Fibroblast of skin of left biceps (primary cell): Measurements from ENCODE around the gene HOMER3.
A peak's percentile ranks its signal among the peaks of the same experiment; 100 is the strongest.
"Not testable (repeated sequence)": the region's sequence is repeated elsewhere in the genome, so short reads cannot be mapped to it uniquely, and the experiment has no call there.

Experiments used
- DNase-seq, 2 experiments: peaks; one replicate each; pipeline ENCODE4 v3.0.0-alpha.2; 2013; ENCODE audit warnings: low read depth in 2 of 2

HOMER3 gene

DNA sequence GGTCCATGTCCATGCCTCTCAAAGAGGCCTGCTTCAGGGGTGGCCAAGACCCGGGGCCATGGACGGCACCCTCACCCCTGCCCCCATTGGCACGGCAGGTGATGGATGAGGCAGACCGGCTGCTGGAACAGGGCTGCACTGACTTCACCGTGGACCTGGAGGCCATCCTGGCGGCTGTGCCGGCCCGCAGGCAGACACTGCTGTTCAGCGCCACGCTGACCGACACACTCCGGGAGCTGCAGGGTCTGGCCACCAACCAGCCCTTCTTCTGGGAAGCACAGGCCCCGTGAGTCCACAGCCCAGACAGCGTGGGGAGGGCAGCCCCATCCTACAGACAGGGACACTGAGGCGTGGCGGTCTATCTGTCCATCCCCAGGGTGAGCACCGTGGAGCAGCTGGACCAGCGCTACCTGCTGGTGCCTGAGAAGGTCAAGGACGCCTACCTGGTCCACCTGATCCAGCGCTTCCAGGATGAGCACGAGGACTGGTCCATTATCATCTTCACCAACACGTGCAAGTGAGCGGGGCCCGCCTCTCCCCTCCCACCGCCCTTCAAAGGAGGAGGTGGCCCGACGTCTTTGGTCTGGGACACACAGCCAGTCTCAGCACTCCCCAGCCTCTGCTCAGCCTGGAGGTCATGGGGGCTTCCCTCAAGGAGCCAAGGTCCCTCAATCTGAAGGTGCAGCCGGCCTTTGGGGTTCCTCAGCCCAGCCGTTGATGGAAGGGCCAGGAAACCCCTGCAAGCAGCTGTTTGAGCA is 18.6 kb downstream of the HOMER3 start:
- DNase-seq: no peak

- no peak for DNase-seq
These were observed 19.4 kb downstream of the HOMER3 start for GRCh38 chr19:18921593-18921992.

DNA sequence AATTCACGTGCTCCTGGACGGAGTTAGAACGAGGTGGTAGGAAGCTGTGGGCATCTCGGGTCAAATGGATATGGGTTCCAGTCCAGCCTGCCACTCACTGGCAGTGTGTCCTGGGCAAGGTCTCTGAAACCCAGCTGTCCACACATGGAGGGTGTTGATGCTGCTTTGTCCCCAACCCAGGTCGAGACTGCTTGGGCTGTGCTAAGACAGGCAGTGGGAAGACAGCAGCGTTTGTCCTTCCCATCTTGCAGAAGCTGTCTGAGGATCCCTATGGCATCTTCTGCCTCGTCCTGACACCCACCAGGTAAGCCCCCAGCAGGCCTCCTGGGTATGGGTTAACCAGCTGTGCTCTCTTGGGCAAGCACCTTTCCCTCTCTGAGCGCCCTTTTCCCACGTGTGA is 20.6 kb downstream of the HOMER3 start:
- DNase-seq: no peak

DNA sequence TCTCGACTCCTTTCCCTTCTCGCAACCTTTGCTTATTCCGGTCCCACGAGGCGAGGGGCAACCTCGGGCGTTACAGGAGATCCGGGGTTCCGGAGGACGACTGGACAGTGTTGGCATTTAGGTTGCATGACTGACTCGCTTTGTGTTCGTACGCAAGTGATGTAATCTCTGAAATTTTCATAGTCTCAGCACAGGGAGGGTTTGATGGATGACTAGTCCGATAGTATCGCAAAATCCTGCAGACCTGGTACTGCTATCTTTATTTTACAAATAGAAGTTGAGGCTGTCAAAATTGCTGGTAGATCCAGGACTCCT is 21.2 kb downstream of the HOMER3 start:
- DNase-seq: no peak

DNA sequence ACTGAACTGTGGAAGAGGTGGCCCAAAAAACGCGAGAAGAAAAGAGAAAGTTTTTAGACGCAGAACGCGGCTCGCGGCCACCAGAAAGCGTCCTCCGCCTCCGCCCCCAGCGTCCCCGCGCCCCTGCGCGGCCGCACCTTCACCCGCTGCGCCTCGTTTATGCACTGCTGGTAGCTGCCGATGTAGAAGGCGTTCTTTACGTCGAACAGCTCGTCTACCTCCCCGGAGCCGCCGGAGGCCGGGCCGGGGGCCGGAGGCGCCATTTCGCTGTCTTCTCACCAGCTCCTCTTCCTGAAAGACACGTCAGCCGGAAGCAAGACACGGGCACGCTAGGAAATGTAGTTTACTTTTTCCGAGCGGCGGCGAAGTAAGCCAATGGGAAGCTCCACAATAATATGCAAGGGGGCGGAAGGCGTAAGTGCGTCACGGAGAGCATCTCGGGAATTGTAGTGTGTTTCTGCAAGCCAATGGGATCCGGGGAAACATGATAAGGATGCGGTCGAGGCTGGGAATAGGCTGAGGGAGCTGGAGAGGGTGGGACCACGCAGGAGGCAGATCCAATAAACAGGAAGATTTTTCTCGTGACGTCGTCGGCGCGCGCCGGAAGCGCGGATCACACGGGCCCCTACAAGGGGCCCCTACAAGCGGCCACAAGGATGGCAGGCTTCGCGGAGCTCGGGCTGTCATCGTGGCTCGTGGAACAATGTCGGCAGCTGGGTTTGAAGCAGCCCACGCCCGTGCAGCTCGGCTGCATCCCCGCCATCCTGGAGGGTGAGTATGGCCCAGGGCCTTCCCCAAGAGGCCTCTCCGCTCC is 21.7 kb downstream of the HOMER3 start, which contains the start of the genes COPE and DDX49:
COPE (minus strand) TSS at position 302 of the 814 bp plus-strand sequence; CDS start at position 263, 39 bp downstream.
DDX49 (plus strand) TSS at position 630 of the 814 bp plus-strand sequence; CDS start at position 657, 27 bp downstream.
- DNase-seq: peak; percentile 99

DNA sequence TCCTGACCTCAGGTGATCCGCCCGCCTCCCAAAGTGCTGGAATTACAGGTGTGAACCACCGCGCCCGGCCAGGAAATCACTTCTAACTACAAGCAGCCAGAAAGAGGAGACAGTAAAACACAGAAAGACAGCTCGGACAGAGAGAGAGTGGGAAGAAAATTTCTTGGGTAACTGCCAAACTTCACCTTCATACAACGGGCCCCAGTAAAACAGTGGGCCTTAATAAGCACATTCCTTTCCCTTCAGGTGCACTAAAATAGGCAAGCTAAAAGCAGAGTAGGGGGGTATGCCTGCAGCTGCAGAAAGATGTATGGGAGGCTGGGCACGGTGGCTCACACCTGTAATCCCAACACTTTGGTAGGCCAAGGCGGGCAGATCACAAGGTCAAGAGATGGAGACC is 23.4 kb downstream of the HOMER3 start:
- not testable (repeated sequence) for DNase-seq

GRCh38 chr19:18915639-18916038 is 25.4 kb downstream of the HOMER3 start:
- DNase-seq: no peak

- DNase-seq: no peak
These were observed 27.6 kb downstream of the HOMER3 start for GRCh38 chr19:18913466-18913865.

DNA sequence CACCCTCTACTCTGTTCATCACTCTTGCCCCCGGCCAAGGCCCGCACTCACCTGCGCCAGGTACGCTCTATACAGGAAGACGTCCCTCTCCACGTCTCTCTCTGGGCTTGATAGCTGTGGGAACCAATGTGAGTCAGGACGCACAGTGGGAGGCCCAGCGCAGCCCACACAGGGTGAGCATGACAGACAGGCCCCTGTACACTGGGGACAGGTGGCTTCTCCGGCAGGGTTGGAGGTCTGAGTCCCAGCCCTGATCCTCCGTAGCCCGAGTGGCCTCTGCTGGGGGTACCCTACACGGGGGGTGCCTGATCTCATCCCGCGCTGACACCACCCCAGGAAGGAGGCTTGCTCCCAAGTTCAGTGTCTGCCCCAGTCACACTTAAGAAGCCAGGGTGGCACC is 28.1 kb downstream of the HOMER3 start:
- no peak for DNase-seq

GRCh38 chr19:18910801-18911436 is 30.1 kb downstream of the HOMER3 start:
- no peak for DNase-seq

DNA sequence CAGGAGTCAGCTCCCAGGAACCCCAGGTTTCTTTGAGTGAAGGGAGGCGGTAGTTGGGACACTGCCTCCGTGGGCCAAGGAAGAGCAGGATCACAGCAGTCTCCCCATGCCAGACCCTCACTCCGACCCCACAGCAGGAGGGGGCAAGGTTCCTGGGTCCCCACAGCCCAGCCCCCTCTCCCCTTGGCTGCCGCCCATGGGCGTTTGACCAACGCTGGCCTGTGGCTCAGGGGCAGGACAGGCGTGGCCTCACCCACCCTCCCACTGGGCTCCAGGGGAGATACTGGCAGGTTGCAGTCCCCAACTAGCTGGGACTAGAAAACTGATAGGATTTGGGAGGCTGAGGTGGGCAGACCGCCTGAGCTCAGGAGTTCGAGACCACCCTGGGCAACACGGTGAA is 31.0 kb downstream of the HOMER3 start:
- DNase-seq: no peak

DNA sequence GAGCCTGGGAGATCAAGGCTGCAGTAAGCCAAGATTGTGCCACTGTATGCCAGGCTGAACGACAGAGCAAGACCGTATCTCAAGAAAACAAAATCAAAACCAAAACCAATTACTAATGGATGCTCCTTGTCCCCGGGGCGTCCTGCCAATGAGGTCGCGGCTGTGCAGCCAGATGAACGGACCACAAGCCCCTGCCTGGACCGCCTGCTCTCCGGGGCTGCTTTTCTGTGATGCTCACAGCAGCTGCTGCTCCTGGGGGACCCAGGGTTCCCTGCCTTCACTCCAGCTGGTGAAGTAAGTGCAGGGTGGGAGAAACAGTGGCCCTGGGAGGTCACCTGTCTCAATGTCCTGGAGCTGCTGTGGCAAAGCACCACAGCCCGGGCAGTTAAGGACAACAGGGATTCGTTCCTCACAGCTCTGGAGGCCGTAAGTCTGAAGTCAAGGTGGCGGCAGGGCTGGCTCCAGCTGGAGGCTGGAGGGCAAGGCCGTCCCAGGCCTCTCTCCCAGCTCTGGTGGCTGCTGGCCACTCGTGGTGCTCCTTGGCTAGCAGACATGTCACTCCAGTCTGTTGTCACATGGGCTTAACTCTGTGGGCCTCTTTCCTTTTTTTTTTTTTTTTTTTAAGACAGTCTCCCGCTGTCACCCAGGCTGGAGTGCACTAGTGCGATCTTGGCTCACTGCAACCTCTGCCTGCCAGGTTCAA is 31.9 kb downstream of the HOMER3 start:
- no peak for DNase-seq

DNA sequence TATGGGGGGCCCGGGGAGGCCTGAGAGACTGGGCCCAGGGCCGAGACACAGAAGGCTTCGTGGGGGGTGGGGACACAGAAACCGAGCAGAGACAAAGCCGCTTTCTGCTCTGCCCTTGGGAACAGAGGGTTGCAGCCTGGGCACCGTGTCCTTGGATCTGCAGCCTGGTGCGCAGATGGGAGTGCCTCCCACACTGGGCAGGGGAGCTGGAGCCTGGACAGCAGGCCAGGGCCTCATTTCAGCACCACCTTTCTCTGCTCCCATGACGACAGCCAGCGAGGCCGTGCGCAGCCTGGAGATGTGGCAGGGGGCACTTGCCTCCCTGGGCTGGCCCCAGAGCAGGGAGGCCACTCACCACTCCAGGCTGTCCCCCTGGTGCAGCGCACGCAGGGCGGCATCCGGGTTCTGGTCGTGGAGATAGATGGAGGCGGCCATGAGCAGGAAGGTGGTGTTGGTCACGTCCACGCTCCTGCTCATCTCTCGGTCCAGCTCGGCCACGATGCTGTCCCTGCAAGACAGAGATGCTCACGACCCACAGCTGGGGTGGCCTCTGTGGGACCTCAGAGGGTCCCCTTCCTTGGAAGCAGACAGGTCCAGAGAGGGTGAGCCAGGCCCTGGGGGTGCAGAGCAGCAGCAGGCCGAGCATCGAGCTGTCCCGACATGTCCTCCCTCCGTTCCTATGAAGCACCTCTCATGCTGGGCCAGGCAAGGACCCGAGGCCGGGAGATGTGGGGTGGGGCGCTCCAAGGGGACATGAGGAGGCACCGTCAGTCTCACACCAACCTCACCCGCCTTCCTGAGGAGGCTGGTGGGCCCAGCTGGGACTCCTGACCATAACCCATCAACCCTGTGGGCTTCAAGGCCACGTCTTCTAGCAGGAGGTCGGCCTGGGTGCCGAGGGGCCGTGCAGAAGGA is 34.2 kb downstream of the HOMER3 start:
- no peak for DNase-seq

DNA sequence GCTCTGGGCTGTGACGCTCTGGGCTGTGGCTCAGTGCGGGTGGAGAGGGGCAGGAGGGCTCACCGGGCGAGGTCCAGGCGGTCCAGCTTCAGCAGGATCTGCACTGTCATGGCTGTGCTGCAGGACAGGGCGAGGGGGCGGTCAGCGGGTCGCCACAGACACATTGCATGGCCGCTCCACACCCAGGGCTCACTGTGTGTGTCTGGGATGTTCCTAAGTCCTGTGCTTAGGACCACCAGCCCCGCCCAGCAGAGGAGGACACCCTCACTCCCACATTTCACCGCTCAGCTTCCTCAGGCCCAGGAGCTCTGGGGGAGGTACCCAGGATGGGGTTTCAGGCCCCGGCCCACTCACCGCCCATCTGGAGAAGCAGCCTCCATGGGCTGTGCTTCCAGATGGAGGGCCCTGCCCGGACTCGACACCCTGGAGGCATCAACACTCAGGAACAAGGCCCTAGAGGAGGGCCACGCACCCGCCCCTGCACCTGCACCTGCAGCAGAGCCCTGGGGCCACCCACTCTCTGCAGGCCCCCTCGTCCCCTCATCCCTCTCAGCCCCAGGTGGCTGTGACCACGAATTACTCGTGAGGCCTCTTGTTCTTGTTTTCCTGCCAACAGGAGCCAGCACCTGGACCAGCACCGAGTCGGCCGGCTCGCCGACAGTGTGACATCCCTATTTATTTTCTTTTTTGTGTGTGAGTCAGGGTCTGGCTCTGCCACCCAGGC is 35.3 kb downstream of the HOMER3 start:
- DNase-seq: no peak

DNA sequence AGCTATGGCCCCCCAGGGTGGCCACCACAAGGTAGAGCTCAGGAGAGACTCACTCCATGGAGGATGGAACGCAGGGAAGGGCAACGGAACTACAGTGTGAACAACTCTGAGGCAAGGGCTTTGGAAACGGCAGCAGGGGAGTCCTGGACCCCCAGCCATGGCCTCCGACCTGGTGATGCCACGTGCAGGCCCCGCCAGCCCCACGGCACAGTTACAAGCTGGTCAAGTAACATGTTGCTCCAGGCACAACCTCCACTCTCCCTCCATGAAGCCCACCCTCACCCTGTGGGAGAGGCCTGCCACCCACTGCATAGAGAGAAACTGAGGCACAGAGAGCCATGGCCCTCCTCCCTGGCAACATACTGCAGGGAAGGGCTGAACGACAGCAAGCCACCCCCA is 36.0 kb downstream of the HOMER3 start:
- DNase-seq: no peak

GRCh38 chr19:18904334-18905057 is 36.5 kb downstream of the HOMER3 start:
- DNase-seq: no peak

DNA sequence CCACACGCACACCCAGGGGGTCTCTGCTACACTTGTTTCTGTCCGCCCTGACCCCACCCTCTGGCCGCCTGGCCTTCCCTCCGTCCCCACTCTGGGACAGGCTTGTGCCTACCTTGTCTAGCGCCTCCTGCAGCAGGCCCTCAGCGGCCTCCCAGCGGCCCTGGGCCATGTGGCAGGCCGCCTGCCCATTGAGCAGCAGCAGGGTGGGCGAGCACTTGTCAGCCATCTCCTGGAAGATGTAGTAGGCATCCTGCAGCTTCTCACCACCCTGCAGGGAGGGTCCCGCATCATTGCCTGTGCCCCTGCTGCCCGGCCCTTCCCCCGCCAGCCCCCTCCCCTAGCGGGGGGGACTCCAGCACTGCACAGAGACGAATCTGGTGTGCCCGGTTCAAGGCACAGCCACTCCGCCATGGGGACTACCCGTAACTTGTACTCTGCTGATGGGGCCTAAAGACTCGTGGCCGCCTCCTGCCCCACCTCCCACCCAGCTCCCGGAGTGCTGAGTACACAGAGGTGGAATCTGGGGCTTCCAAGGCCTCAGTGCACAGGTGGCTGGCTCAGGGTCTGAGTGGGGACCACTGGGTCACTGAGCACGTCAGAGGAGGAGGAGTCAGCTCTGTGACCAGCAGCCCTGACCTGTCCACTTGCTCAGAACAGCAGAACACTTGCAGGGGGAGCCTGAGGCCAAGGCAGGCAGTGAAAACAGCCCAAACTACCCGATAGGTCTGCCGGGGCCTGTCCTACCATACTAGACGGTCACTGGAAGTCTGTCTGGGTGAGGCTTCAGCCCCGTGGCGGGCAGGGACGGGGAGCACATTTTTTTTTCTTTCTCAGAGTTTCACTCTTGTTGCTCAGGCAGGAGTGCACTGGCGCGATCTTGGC is 37.6 kb downstream of the HOMER3 start:
- no peak for DNase-seq

DNA sequence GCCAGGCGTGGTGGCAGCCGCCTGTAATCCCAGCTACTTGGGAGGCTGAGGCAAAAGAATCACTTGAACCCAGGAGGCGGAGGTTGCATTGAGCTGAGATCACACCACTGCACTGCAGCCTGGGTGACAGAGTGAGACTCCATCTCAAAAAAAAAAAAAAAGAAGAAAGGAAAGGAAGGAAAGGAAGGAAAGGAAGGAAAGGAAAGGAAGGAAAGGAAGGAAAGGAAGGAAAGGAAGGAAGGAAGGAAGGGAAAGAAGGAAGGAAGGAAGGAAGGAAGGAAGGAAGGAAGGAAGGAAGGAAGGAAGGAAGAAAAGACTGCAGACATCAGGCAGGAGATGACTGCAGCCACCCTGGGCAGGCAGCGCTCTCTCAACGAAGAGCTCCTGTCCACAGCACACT is 38.5 kb downstream of the HOMER3 start:
- not testable (repeated sequence) for DNase-seq

GRCh38 chr19:18901491-18901890 is 39.5 kb downstream of the HOMER3 start:
- no peak for DNase-seq
